ENCODE results near the gene SERPINB4.
"Not testable (repeated sequence)": the region's sequence is repeated elsewhere in the genome, so short reads cannot be mapped to it uniquely, and the experiment has no call there.

SERPINB4 gene

GRCh38 chr18:63644142-63644541, at the start of gene SERPINB4:
Gene SERPINB4 (minus strand): TSS chr18:63644256. CDS start chr18:63643577, 679 bp downstream.
- in situ Hi-C loops (cut with MboI; ENCODE audit: low pct_unique_long_range_greater_than_20kb, low sequenced_read_pairs, unreplicated experiment); DNase-seq (ENCODE audit: low spot score): not testable (repeated sequence)

GRCh38 chr18:63689064-63689463, 45.0 kb upstream of the SERPINB4 start:
- in situ Hi-C loops (cut with MboI; ENCODE audit: low pct_unique_long_range_greater_than_20kb, low sequenced_read_pairs, unreplicated experiment) = no loop called here

GRCh38 chr18:63686871-63687270, 42.8 kb upstream of the SERPINB4 start:
- no peak for TF ChIP-seq CTCF (IDR thresholded peaks at IDR 0.05; ENCODE audit: extremely low read depth, insufficient read depth, missing control alignments)
- DNase-seq (ENCODE audit: low spot score) = no peak
- in situ Hi-C loops (cut with MboI; ENCODE audit: low pct_unique_long_range_greater_than_20kb, low sequenced_read_pairs, unreplicated experiment) = no loop called here

More at GRCh38 chr18:63689064-63689463, 45.0 kb upstream of the SERPINB4 start:
- no peak for TF ChIP-seq CTCF (IDR thresholded peaks at IDR 0.05; ENCODE audit: extremely low read depth, insufficient read depth, missing control alignments)
- DNase-seq (ENCODE audit: low spot score) = no peak

GRCh38 chr18:63684718-63685117, 40.7 kb upstream of the SERPINB4 start:
- DNase-seq (ENCODE audit: low spot score) = no peak
- no peak for TF ChIP-seq CTCF (IDR thresholded peaks at IDR 0.05; ENCODE audit: extremely low read depth, insufficient read depth, missing control alignments)
- in situ Hi-C loops (cut with MboI; ENCODE audit: low pct_unique_long_range_greater_than_20kb, low sequenced_read_pairs, unreplicated experiment) = no loop called here

- TF ChIP-seq CTCF (IDR thresholded peaks at IDR 0.05; ENCODE audit: extremely low read depth, insufficient read depth, missing control alignments) = no peak
- in situ Hi-C loops (cut with MboI; ENCODE audit: low pct_unique_long_range_greater_than_20kb, low sequenced_read_pairs, unreplicated experiment) = no loop called here
- DNase-seq (ENCODE audit: low spot score) = no peak
Observed at GRCh38 chr18:63683890-63684289, 39.8 kb upstream of the SERPINB4 start.

GRCh38 chr18:63683152-63683551, 39.1 kb upstream of the SERPINB4 start:
- in situ Hi-C loops (cut with MboI; ENCODE audit: low pct_unique_long_range_greater_than_20kb, low sequenced_read_pairs, unreplicated experiment) = no loop called here
- no peak for DNase-seq (ENCODE audit: low spot score)

More at GRCh38 chr18:63683152-63683551, 39.1 kb upstream of the SERPINB4 start:
- no peak for TF ChIP-seq CTCF (IDR thresholded peaks at IDR 0.05; ENCODE audit: extremely low read depth, insufficient read depth, missing control alignments)

All from GM13977 (cell line).